NCI-H82 (cell line): ENCODE measurements around the gene TACR2.
A peak's percentile ranks its signal among the peaks of the same experiment; 100 is the strongest.

Source experiments
- DNase-seq: peaks from one replicate; lab custom pipeline; 2025; lab: John Stamatoyannopoulos, UW

The TACR2 gene

GRCh38 chr10:69372126-69372980 is 44.4 kb downstream of the TACR2 start:
- no peak for DNase-seq

- no peak for DNase-seq
Observed at GRCh38 chr10:69367469-69367868, 49.2 kb downstream of the TACR2 start.

GRCh38 chr10:69366738-69367137 is 50.0 kb downstream of the TACR2 start:
- no peak for DNase-seq

GRCh38 chr10:69364232-69364940 is 52.3 kb downstream of the TACR2 start:
- no peak for DNase-seq

GRCh38 chr10:69363666-69364065 is 53.1 kb downstream of the TACR2 start:
- DNase-seq = no peak

GRCh38 chr10:69362471-69362954 is 54.2 kb downstream of the TACR2 start:
- peak; percentile 97 for DNase-seq

- DNase-seq = no peak
Observed at GRCh38 chr10:69361303-69361614, 55.5 kb downstream of the TACR2 start.

GRCh38 chr10:69360485-69361302 is 56.0 kb downstream of the TACR2 start:
- DNase-seq = no peak

- DNase-seq = no peak
Observed at GRCh38 chr10:69359594-69359993, 57.1 kb downstream of the TACR2 start.

GRCh38 chr10:69359148-69359547 is 57.6 kb downstream of the TACR2 start:
- no peak for DNase-seq

GRCh38 chr10:69358148-69358795 is 58.4 kb downstream of the TACR2 start:
- no peak for DNase-seq

GRCh38 chr10:69356187-69356586 is 60.5 kb downstream of the TACR2 start:
- DNase-seq = no peak

- DNase-seq = no peak
Observed at GRCh38 chr10:69353977-69354635, 62.6 kb downstream of the TACR2 start.
